WTC11 (cell line): Measurements from ENCODE around the gene MAST4. TPM values are rescaled to one million over a fixed set of nuclear protein-coding genes. Genes with fewer than 3 reads are reported as not detected.

Experiments
- ATAC-seq: fragments of 200-7000 bp; cut with Tn5 transposase; 2 replicates; pipeline ENCODE4 v1.10.0; 2021; ENCODE audit warnings: mild to moderate bottlenecking, moderate library complexity
- CTCF ChIA-PET: fragments of 300-600 bp; sonication (Branson Sonifier 250); formaldehyde crosslinking; loops from one replicate; lab custom pipeline; 2021; ENCODE audit warnings: antibody characterized with exemption; lab: Charles Lee
- POLR2A ChIA-PET: fragments of 350-600 bp; sonication (Branson Sonifier 250); formaldehyde crosslinking; loops from one replicate; lab custom pipeline; 2021; ENCODE audit warnings: antibody characterized with exemption; lab: Charles Lee
- DNase-seq: peaks from one replicate; pipeline ENCODE4 v3.0.0; 2021; ENCODE audit warnings: low spot score
- H3K27ac Mint-ChIP-seq: 2 replicates; pipeline ENCODE4 v1.8.0; 2021; ENCODE audit warnings: mixed read lengths
- H3K27me3 Mint-ChIP-seq: 2 replicates; pipeline ENCODE4 v1.8.0; 2021; ENCODE audit warnings: low read depth, mild to moderate bottlenecking, moderate library complexity, mixed read lengths
- H3K36me3 Mint-ChIP-seq: 2 replicates; pipeline ENCODE4 v1.8.0; 2021; ENCODE audit warnings: mixed read lengths
- H3K4me1 Mint-ChIP-seq: 2 replicates; pipeline ENCODE4 v1.8.0; 2022; ENCODE audit warnings: mixed read lengths
- H3K4me3 Mint-ChIP-seq: 2 replicates; pipeline ENCODE4 v1.8.0; 2021; ENCODE audit warnings: mild to moderate bottlenecking, moderate library complexity, mixed read lengths
- H3K9me3 Mint-ChIP-seq: 2 replicates; pipeline ENCODE4 v1.8.0; 2021; ENCODE audit warnings: mixed read lengths
- ESRRA ChIP-seq: sonication (generic); formaldehyde crosslinking; IDR thresholded peaks from 2 replicates; pipeline ENCODE4 v1.8.1; 2022; ENCODE audit warnings: mild to moderate bottlenecking, missing genetic modification reagents, borderline replicate concordance
- ETV6 ChIP-seq: sonication (generic); formaldehyde crosslinking; IDR thresholded peaks from 2 replicates; pipeline ENCODE4 v1.8.1; 2022; ENCODE audit warnings: mild to moderate bottlenecking, missing genetic modification reagents
- GABPB1 ChIP-seq: sonication (generic); formaldehyde crosslinking; IDR thresholded peaks from 2 replicates; pipeline ENCODE4 v1.8.1; 2023; ENCODE audit warnings: mild to moderate bottlenecking, missing genetic modification reagents
- GRHL2 ChIP-seq: fragments of 250-450 bp; sonication (Bioruptor Pico); IDR thresholded peaks from 2 replicates; pipeline ENCODE4 v1.8.0; 2022; ENCODE audit warnings: mild to moderate bottlenecking, moderate library complexity; ENCODE audit not compliant: insufficient replicate concordance, severe bottlenecking
- IRF2 ChIP-seq: sonication (generic); formaldehyde crosslinking; IDR thresholded peaks from 2 replicates; pipeline ENCODE4 v1.8.0; 2022; ENCODE audit warnings: low read depth, missing genetic modification reagents, borderline replicate concordance
- MXD4 ChIP-seq: fragments of 250-450 bp; sonication (Bioruptor Pico); IDR thresholded peaks from 2 replicates; pipeline ENCODE4 v1.8.0; 2021; ENCODE audit warnings: mild to moderate bottlenecking, moderate library complexity, borderline replicate concordance
- MYBL2 ChIP-seq: sonication (generic); formaldehyde crosslinking; IDR thresholded peaks from 2 replicates; pipeline ENCODE4 v1.8.1; 2023; ENCODE audit warnings: mild to moderate bottlenecking, moderate library complexity, missing genetic modification reagents
- NFE2L1 ChIP-seq: sonication (generic); formaldehyde crosslinking; IDR thresholded peaks from 2 replicates; pipeline ENCODE4 v1.8.1; 2023; ENCODE audit warnings: missing genetic modification reagents
- OVOL2 ChIP-seq: fragments of 250-450 bp; sonication (Bioruptor Pico); IDR thresholded peaks from 2 replicates; pipeline ENCODE4 v1.9.0; 2021; ENCODE audit warnings: mild to moderate bottlenecking, borderline replicate concordance
- RELA ChIP-seq: sonication (generic); formaldehyde crosslinking; IDR thresholded peaks from 2 replicates; pipeline ENCODE4 v1.8.1; 2022; ENCODE audit warnings: missing genetic modification reagents, mild to moderate bottlenecking, borderline replicate concordance
- RORB ChIP-seq: fragments of 250-450 bp; sonication (Bioruptor Pico); IDR thresholded peaks from 2 replicates; pipeline ENCODE4 v1.9.0; 2021; ENCODE audit warnings: mild to moderate bottlenecking
- SOX15 ChIP-seq: fragments of 250-450 bp; sonication (Bioruptor Pico); IDR thresholded peaks from 2 replicates; pipeline ENCODE4 v1.9.0; 2021; ENCODE audit warnings: mild to moderate bottlenecking
- ZNF219 ChIP-seq: sonication (generic); formaldehyde crosslinking; IDR thresholded peaks from 2 replicates; pipeline ENCODE4 v1.8.0; 2023; ENCODE audit warnings: missing genetic modification reagents, mild to moderate bottlenecking, borderline replicate concordance
- ZNF232 ChIP-seq: sonication (generic); formaldehyde crosslinking; IDR thresholded peaks from 2 replicates; pipeline ENCODE4 v1.8.0; 2022; ENCODE audit warnings: mild to moderate bottlenecking, missing genetic modification reagents
- ZNF416 ChIP-seq: fragments of 250-450 bp; sonication (Bioruptor Pico); IDR thresholded peaks from 2 replicates; pipeline ENCODE4 v1.9.0; 2021; ENCODE audit warnings: mild to moderate bottlenecking, inconsistent platforms
- ZNF671 ChIP-seq: fragments of 250-450 bp; sonication (Bioruptor Pico); IDR thresholded peaks from 2 replicates; pipeline ENCODE4 v1.8.0; 2021; ENCODE audit warnings: mild to moderate bottlenecking
- total RNA-seq: library from RNA; stranded (reverse); gene quantifications from 3 replicates; pipeline ENCODE4 v1.2.3, GENCODE V29; 2021
- TF ChIP-seq, protein P1 (sequence below): sonication (generic); formaldehyde crosslinking; IDR thresholded peaks from 2 replicates; pipeline ENCODE4 v1.8.1; 2022; ENCODE audit warnings: mild to moderate bottlenecking, moderate library complexity, missing genetic modification reagents
- TF ChIP-seq, protein P2 (sequence below): sonication (generic); formaldehyde crosslinking; IDR thresholded peaks from 2 replicates; pipeline ENCODE4 v1.8.0; 2022; ENCODE audit warnings: mild to moderate bottlenecking, missing genetic modification reagents
- TF ChIP-seq, protein P3 (sequence below): sonication (generic); formaldehyde crosslinking; IDR thresholded peaks from 2 replicates; pipeline ENCODE4 v1.8.0; 2022; ENCODE audit warnings: mild to moderate bottlenecking, missing genetic modification reagents
- TF ChIP-seq, protein P4 (sequence below): sonication (generic); formaldehyde crosslinking; IDR thresholded peaks from 2 replicates; pipeline ENCODE4 v1.8.1; 2023; ENCODE audit warnings: mild to moderate bottlenecking, missing genetic modification reagents, moderate library complexity
- TF ChIP-seq, protein P5 (sequence below): sonication (generic); formaldehyde crosslinking; IDR thresholded peaks from 2 replicates; pipeline ENCODE4 v1.8.1; 2023; ENCODE audit warnings: mild to moderate bottlenecking, missing genetic modification reagents, moderate library complexity
- TF ChIP-seq, protein P6 (sequence below): sonication (generic); formaldehyde crosslinking; IDR thresholded peaks from 2 replicates; pipeline ENCODE4 v1.8.0; 2023; ENCODE audit warnings: mild to moderate bottlenecking, missing genetic modification reagents
- TF ChIP-seq, protein P7 (sequence below): sonication (generic); formaldehyde crosslinking; IDR thresholded peaks from 2 replicates; pipeline ENCODE4 v1.8.1; 2022; ENCODE audit warnings: low read depth, mild to moderate bottlenecking, moderate library complexity, missing genetic modification reagents, borderline replicate concordance
- TF ChIP-seq, protein P8 (sequence below): sonication (generic); formaldehyde crosslinking; IDR thresholded peaks from 2 replicates; pipeline ENCODE4 v1.8.1; 2023; ENCODE audit warnings: mild to moderate bottlenecking, moderate library complexity, missing genetic modification reagents
- TF ChIP-seq, protein P9 (sequence below): sonication (generic); formaldehyde crosslinking; IDR thresholded peaks from 2 replicates; pipeline ENCODE4 v1.8.1; 2023; ENCODE audit warnings: mild to moderate bottlenecking, missing genetic modification reagents

MAST4 gene
- total RNA-seq, 1 experiment from 2014 or later, result 8.0 TPM

DNA sequence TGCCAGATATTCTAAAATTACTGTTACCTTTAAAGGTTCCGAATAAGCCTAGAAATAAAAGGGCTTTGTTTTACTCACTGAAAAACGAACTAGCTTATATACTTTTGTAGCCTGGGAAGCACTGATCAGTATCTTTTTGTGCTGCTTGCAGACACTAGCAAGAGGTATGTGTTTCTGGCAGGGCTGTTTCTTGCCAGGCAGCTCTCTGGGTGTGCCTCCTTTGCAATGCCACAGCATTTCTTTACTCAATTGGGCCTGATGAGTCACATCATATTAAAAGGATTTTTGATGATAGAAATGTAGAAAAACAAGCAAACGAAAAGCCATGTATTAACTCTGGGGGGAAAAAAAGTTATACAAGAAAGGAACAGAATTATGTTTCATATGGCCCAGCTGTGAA lies 564.8 kb downstream of the MAST4 start (continued):
- TF ChIP-seq, protein P1, sequence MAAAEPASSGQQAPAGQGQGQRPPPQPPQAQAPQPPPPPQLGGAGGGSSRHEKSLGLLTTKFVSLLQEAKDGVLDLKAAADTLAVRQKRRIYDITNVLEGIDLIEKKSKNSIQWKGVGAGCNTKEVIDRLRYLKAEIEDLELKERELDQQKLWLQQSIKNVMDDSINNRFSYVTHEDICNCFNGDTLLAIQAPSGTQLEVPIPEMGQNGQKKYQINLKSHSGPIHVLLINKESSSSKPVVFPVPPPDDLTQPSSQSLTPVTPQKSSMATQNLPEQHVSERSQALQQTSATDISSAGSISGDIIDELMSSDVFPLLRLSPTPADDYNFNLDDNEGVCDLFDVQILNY (CRISPR knock-in tag), result no peak
- TF ChIP-seq, protein P2, sequence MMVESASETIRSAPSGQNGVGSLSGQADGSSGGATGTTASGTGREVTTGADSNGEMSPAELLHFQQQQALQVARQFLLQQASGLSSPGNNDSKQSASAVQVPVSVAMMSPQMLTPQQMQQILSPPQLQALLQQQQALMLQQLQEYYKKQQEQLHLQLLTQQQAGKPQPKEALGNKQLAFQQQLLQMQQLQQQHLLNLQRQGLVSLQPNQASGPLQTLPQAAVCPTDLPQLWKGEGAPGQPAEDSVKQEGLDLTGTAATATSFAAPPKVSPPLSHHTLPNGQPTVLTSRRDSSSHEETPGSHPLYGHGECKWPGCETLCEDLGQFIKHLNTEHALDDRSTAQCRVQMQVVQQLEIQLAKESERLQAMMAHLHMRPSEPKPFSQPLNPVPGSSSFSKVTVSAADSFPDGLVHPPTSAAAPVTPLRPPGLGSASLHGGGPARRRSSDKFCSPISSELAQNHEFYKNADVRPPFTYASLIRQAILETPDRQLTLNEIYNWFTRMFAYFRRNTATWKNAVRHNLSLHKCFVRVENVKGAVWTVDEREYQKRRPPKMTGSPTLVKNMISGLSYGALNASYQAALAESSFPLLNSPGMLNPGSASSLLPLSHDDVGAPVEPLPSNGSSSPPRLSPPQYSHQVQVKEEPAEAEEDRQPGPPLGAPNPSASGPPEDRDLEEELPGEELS, result no peak
- TF ChIP-seq ZNF416 (CRISPR knock-in tag) (no peak), SOX15 (CRISPR knock-in tag) (no peak)
- TF ChIP-seq, protein P3, sequence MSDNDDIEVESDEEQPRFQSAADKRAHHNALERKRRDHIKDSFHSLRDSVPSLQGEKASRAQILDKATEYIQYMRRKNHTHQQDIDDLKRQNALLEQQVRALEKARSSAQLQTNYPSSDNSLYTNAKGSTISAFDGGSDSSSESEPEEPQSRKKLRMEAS (CRISPR knock-in tag), result no peak

DNA sequence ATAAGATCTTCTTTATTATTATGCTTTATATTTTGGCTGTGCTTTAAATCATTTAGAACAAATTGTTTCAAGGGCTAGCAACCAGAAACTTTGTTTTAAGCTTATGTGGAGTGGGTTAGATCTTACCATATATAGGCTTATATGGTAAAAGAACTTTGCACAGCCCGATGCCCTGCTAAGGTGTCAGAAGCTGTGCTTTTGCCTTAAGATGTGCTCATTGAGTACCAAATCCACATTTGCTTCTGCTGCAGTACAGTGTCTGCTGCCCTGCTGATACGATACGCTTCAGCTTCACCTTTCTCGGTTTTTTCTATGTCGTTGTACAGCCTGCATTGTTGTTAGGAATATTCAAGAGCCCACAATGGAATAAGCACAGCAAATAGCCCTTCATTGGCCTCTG lies 565.6 kb downstream of the MAST4 start:
- Mint-ChIP-seq H3K9me3 (no peaks in the 10 kb centered on the region), H3K4me1 (peaks cover 31% of the 10 kb centered on the region)

DNA sequence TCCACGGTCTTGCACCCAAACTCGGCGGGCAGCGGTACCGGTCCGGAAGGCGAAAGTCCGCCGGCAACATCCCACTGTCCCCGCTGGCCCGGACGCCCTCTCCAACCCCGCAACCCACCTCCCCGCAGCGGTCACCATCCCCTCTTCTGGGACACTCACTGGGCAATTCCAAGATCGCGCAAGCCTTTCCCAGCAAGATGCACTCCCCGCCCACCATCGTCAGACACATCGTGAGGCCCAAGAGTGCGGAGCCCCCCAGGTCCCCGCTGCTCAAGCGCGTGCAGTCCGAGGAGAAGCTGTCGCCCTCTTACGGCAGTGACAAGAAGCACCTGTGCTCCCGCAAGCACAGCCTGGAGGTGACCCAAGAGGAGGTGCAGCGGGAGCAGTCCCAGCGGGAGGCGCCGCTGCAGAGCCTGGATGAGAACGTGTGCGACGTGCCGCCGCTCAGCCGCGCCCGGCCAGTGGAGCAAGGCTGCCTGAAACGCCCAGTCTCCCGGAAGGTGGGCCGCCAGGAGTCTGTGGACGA lies 567.1 kb downstream of the MAST4 start:
- H3K4me3 Mint-ChIP-seq, result no peak overlapping the region
- no peaks in the 10 kb centered on the region; the same call in 1 of the 2 replicates for H3K36me3 Mint-ChIP-seq
- ChIA-PET CTCF (interaction anchor here (1.4 to 2.7 kb wide), 2 partner anchors 44 to 46 kb away, joined by 3 to 10 read pairs; no protein-coding TSS in a partner anchor), POLR2A (no interaction called here)
- no peaks in the 10 kb centered on the region for H3K27me3 Mint-ChIP-seq
- H3K4me1 Mint-ChIP-seq, result peaks cover 41% of the 10 kb centered on the region
- no peaks in the 10 kb centered on the region for H3K9me3 Mint-ChIP-seq
- ATAC-seq (no peak; the same call in none of the 2 replicates), DNase-seq (peak; percentile 31)
- no peak overlapping the region; the same call in 1 of the 2 replicates for H3K27ac Mint-ChIP-seq
- TF ChIP-seq ETV6, result no peak
- TF ChIP-seq, protein P4, sequence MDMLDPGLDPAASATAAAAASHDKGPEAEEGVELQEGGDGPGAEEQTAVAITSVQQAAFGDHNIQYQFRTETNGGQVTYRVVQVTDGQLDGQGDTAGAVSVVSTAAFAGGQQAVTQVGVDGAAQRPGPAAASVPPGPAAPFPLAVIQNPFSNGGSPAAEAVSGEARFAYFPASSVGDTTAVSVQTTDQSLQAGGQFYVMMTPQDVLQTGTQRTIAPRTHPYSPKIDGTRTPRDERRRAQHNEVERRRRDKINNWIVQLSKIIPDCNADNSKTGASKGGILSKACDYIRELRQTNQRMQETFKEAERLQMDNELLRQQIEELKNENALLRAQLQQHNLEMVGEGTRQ, result no peak
- no peak for TF ChIP-seq ZNF671
- TF ChIP-seq, protein P5, sequence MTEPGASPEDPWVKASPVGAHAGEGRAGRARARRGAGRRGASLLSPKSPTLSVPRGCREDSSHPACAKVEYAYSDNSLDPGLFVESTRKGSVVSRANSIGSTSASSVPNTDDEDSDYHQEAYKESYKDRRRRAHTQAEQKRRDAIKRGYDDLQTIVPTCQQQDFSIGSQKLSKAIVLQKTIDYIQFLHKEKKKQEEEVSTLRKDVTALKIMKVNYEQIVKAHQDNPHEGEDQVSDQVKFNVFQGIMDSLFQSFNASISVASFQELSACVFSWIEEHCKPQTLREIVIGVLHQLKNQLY (CRISPR knock-in tag), result no peak
- no peak for TF ChIP-seq RELA
- TF ChIP-seq, protein P3 (CRISPR knock-in tag), result no peak
- TF ChIP-seq, protein P6, sequence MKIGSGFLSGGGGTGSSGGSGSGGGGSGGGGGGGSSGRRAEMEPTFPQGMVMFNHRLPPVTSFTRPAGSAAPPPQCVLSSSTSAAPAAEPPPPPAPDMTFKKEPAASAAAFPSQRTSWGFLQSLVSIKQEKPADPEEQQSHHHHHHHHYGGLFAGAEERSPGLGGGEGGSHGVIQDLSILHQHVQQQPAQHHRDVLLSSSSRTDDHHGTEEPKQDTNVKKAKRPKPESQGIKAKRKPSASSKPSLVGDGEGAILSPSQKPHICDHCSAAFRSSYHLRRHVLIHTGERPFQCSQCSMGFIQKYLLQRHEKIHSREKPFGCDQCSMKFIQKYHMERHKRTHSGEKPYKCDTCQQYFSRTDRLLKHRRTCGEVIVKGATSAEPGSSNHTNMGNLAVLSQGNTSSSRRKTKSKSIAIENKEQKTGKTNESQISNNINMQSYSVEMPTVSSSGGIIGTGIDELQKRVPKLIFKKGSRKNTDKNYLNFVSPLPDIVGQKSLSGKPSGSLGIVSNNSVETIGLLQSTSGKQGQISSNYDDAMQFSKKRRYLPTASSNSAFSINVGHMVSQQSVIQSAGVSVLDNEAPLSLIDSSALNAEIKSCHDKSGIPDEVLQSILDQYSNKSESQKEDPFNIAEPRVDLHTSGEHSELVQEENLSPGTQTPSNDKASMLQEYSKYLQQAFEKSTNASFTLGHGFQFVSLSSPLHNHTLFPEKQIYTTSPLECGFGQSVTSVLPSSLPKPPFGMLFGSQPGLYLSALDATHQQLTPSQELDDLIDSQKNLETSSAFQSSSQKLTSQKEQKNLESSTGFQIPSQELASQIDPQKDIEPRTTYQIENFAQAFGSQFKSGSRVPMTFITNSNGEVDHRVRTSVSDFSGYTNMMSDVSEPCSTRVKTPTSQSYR, result no peak
- TF ChIP-seq, protein P7, sequence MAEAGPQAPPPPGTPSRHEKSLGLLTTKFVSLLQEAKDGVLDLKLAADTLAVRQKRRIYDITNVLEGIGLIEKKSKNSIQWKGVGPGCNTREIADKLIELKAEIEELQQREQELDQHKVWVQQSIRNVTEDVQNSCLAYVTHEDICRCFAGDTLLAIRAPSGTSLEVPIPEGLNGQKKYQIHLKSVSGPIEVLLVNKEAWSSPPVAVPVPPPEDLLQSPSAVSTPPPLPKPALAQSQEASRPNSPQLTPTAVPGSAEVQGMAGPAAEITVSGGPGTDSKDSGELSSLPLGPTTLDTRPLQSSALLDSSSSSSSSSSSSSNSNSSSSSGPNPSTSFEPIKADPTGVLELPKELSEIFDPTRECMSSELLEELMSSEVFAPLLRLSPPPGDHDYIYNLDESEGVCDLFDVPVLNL (CRISPR knock-in tag), result no peak
- no peak for TF ChIP-seq MYBL2 (CRISPR knock-in tag)
- TF ChIP-seq, protein P8, sequence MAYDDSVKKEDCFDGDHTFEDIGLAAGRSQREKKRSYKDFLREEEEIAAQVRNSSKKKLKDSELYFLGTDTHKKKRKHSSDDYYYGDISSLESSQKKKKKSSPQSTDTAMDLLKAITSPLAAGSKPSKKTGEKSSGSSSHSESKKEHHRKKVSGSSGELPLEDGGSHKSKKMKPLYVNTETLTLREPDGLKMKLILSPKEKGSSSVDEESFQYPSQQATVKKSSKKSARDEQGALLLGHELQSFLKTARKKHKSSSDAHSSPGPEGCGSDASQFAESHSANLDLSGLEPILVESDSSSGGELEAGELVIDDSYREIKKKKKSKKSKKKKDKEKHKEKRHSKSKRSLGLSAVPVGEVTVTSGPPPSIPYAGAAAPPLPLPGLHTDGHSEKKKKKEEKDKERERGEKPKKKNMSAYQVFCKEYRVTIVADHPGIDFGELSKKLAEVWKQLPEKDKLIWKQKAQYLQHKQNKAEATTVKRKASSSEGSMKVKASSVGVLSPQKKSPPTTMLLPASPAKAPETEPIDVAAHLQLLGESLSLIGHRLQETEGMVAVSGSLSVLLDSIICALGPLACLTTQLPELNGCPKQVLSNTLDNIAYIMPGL (CRISPR knock-in tag), result no peak
- TF ChIP-seq MXD4 (CRISPR knock-in tag), result no peak
- TF ChIP-seq OVOL2 (CRISPR knock-in tag), result no peak

More for the DNA sequence above, 565.6 kb downstream of the MAST4 start:
- no peak for DNase-seq
- no peaks in the 10 kb centered on the region for H3K27me3 Mint-ChIP-seq
- TF ChIP-seq ESRRA (CRISPR knock-in tag), result no peak
- TF ChIP-seq NFE2L1 (CRISPR knock-in tag), result no peak
- TF ChIP-seq IRF2, result no peak
- no peak for TF ChIP-seq ZNF232 (CRISPR knock-in tag)
- TF ChIP-seq GABPB1, result no peak
- TF ChIP-seq GRHL2 (CRISPR knock-in tag), result no peak
- TF ChIP-seq ZNF671, result no peak
- TF ChIP-seq, protein P9, sequence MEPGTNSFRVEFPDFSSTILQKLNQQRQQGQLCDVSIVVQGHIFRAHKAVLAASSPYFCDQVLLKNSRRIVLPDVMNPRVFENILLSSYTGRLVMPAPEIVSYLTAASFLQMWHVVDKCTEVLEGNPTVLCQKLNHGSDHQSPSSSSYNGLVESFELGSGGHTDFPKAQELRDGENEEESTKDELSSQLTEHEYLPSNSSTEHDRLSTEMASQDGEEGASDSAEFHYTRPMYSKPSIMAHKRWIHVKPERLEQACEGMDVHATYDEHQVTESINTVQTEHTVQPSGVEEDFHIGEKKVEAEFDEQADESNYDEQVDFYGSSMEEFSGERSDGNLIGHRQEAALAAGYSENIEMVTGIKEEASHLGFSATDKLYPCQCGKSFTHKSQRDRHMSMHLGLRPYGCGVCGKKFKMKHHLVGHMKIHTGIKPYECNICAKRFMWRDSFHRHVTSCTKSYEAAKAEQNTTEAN (CRISPR knock-in tag), result no peak
- no peak for TF ChIP-seq ZNF219 (CRISPR knock-in tag)
- TF ChIP-seq RORB (CRISPR knock-in tag), result no peak
- TF ChIP-seq, all 79 proteins: peak for 0
- no peak for ATAC-seq
- CTCF ChIA-PET, result interaction anchor here (1.0 kb wide), 1 partner anchor 47 kb away, joined by 4 read pairs; no protein-coding TSS in a partner anchor
- no peak overlapping the region for H3K4me3 Mint-ChIP-seq
- H3K36me3 Mint-ChIP-seq, result no peaks in the 10 kb centered on the region; the same call in 1 of the 2 replicates
- H3K27ac Mint-ChIP-seq, result no peak overlapping the region
- POLR2A ChIA-PET, result no interaction called here
